Transverse colon (tissue), 4 donors: Measurements from ENCODE around the gene GDE1. TPM values are rescaled to one million over a fixed set of nuclear protein-coding genes. Genes with fewer than 3 reads are reported as not detected.
"Not testable (repeated sequence)": the region's sequence is repeated elsewhere in the genome, so short reads cannot be mapped to it uniquely, and the experiment has no call there.

Experiments
- DNase-seq: peaks from one replicate; pipeline ENCODE4 v3.0.0-alpha.2; 2019
- H3K27ac ChIP-seq, 4 donors: fragments of 200-600 bp; sonication (generic); 2 replicates each; pipeline ENCODE4 v1.5.1; 2016 to 2018; ENCODE audit warnings: inconsistent platforms in 4 of 4
- H3K27me3 ChIP-seq: fragments of 200-600 bp; sonication (generic); 2 replicates; pipeline ENCODE4 v1.5.1; 2017; ENCODE audit warnings: inconsistent platforms
- H3K36me3 ChIP-seq, 4 donors: fragments of 200-600 bp; sonication (generic); 2 replicates each; pipeline ENCODE4 v1.5.1; 2017 to 2019; ENCODE audit warnings: inconsistent platforms in 4 of 4
- H3K4me1 ChIP-seq, 4 donors: fragments of 200-600 bp; sonication (generic); 2 replicates each; pipeline ENCODE4 v1.5.1; 2017 to 2020; ENCODE audit warnings: inconsistent platforms in 4 of 4
- H3K4me3 ChIP-seq, 4 donors: fragments of 200-600 bp; sonication (generic); 1 replicate in 1 of 4; 2 replicates in 3 of 4; pipeline versions ENCODE4 v1.5.1 to v1.6.1; 2017 to 2019; ENCODE audit warnings: inconsistent platforms in 4 of 4
- H3K9me3 ChIP-seq, 2 donors: fragments of 200-600 bp; sonication (generic); 2 replicates each; pipeline ENCODE4 v1.5.1; 2017 to 2019; ENCODE audit warnings: inconsistent platforms in 2 of 2
- EP300 ChIP-seq: sonication (generic); formaldehyde crosslinking; IDR thresholded peaks from one replicate; pipeline ENCODE4 v1.6.1; 2017; ENCODE audit warnings: antibody characterized with exemption, low read depth
- POLR2A ChIP-seq: fragments of 450-650 bp; IDR thresholded peaks from one replicate; pipeline ENCODE4 v1.6.1; 2016; ENCODE audit warnings: antibody characterized with exemption, mild to moderate bottlenecking, moderate library complexity
- POLR2AphosphoS5 ChIP-seq, 3 donors: sonication (generic); formaldehyde crosslinking; IDR thresholded peaks; one replicate each; pipeline ENCODE4 v1.6.1; 2016; ENCODE audit warnings: antibody characterized with exemption in 3 of 3
- WGBS, 2 donors: methylation state at CpG; one replicate each; pipeline ENCODE4 v1.1.5; 2018; ENCODE audit warnings: low coverage in 1 of 2; 5-methylcytosine and 5-hydroxymethylcytosine counted together
- in situ Hi-C, 4 donors: fragments of 200-750 bp; cut with MboI; loops; one replicate each; pipeline versions ENCODE4 v1.15.0 to v1.15.1; 2017; ENCODE audit warnings: low sequenced_read_pairs in 3 of 4, low pct_ligation_motif_present in 1 of 4, low pct_unique_long_range_greater_than_20kb in 1 of 4
- intact Hi-C: fragments of 100-400 bp; cut with DNase I; formaldehyde crosslinking; loops from one replicate; pipeline ENCODE4 v1.15.1; 2023; ENCODE audit warnings: low total_unique reads
- total RNA-seq, 4 donors: library from RNA; depleted of rRNA; stranded (reverse); fragments of >200 nt; gene quantifications; one replicate each; pipeline ENCODE4 v1.1.0, GENCODE V29; 2016
- TF ChIP-seq, protein P1 (sequence below), 5 experiments: fragments of 200-600 bp in 3 of 5; fragments of 450-650 bp in 2 of 5; sonication (generic) in 3 of 5; IDR thresholded peaks; 1 replicate in 2 of 5; 2 replicates in 3 of 5; pipeline ENCODE4 v1.5.1; 2016 to 2017; ENCODE audit warnings: antibody characterized with exemption in 5 of 5, inconsistent platforms in 3 of 5, mild to moderate bottlenecking in 2 of 5, moderate library complexity in 1 of 5

The GDE1 gene
- total RNA-seq, 4 donors from 2014 or later, result 47.5 to 120 (median 96.8) TPM

DNA sequence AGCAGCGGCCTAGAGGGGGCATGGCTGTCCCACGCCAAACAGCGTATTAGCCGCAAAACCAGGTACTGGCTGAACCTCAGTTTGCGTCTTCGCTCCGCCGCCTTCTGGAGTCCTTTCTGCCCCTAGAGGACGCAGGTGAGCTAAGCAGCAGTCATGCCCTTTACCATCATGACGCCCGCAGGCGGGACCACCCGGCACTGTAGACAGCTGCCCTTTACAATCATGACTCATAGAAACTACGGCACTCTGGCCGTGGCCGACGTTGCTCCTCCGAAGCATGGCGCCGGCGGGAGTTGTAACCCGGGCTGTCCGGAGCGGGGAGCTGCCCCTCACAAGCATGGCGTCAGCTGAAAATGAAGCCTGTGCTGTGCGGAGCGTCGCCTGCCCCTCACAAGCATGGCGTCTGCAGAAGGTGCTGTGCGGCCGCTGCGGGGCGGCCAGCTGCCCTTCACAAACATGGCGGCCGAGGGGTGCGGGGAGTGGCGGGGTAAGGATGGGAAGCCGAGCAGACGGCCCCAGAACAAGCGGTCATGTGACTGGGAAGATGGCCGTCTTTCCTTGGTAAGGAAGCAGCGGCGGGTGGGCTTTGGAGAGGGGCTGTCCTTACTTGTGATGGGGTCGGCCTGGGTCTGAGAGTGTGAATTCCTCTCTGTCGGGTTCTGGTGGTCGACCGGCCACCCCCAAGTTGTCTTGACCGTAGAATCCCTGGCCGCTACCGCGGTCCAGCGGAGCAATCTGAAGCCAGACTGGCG lies 33.5 kb upstream of the GDE1 start, which contains the start of gene VPS35L:
VPS35L (plus strand) TSS at position 518 of the 752 bp plus-strand sequence; CDS start at position 545, 27 bp downstream.
- H3K27me3 ChIP-seq, result no peaks in the 10 kb centered on the region
- in situ Hi-C loops, result loop anchor here in 1 of 4 donors (25.0 kb wide), 1 partner anchor 832 kb away; no protein-coding TSS in a partner anchor
- H3K9me3 ChIP-seq, result no peaks in the 10 kb centered on the region
- WGBS, 2 donors, result 0 to 1% methylated on average over 6 to 49 of the region's 53 CpGs
- peak within 1 kb of the TSS; percentile 88 to 94 (median 92) for H3K27ac ChIP-seq
- TF ChIP-seq, protein P1, sequence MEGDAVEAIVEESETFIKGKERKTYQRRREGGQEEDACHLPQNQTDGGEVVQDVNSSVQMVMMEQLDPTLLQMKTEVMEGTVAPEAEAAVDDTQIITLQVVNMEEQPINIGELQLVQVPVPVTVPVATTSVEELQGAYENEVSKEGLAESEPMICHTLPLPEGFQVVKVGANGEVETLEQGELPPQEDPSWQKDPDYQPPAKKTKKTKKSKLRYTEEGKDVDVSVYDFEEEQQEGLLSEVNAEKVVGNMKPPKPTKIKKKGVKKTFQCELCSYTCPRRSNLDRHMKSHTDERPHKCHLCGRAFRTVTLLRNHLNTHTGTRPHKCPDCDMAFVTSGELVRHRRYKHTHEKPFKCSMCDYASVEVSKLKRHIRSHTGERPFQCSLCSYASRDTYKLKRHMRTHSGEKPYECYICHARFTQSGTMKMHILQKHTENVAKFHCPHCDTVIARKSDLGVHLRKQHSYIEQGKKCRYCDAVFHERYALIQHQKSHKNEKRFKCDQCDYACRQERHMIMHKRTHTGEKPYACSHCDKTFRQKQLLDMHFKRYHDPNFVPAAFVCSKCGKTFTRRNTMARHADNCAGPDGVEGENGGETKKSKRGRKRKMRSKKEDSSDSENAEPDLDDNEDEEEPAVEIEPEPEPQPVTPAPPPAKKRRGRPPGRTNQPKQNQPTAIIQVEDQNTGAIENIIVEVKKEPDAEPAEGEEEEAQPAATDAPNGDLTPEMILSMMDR (IDR thresholded peaks at IDR 0.05), result peak; percentile 61 to 93 (median 80)
- peak; percentile 28 to 78 (median 75) for TF ChIP-seq POLR2AphosphoS5 (IDR thresholded peaks at IDR 0.05)
- no peak for TF ChIP-seq EP300
- peak; percentile 45 for TF ChIP-seq POLR2A
- no peaks in the 10 kb centered on the region for H3K36me3 ChIP-seq
- peaks cover 0 to 20% (median 14%) of the 10 kb centered on the region in 4 donors for H3K4me1 ChIP-seq
- peak; percentile 98 for DNase-seq
- intact Hi-C loops, result loop anchor here (5.0 kb wide), 1 partner anchor 33 kb away; the partner anchor contains the start of genes CCP110 and GDE1
- H3K4me3 ChIP-seq, result peak within 1 kb of the TSS; percentile 65 to 94 (median 83)

DNA sequence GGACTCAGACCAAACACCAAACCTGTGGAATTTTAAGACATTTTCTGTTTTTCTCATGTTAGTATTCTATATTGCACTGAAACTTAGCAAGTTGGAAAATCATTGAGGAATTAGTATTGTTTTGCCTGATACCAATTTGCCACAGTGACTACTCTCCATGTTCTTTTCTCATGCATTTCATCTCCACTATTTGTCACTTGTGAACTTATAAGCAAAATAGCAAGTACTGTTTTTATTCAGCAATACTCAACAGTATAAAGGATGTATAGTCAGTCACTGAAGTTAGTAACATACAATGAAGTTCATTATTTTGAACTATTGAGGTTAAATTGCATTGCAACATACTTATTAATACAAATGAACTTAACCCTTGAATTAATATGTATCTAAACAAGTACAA lies 27.8 kb upstream of the GDE1 start:
- Histone ChIP-seq H3K4me1 (peaks cover 0 to 6% (median 5%) of the 10 kb centered on the region in 4 donors), H3K27ac (no peak overlapping the region), H3K9me3 (no peaks in the 10 kb centered on the region), H3K4me3 (no peak overlapping the region), H3K27me3 (no peaks in the 10 kb centered on the region), H3K36me3 (peaks cover 0 to 30% (median 11%) of the 10 kb centered on the region in 4 donors)
- intact Hi-C loops (no loop called here), in situ Hi-C loops (loop anchor here in 1 of 4 donors (25.0 kb wide), 1 partner anchor 838 kb away; no protein-coding TSS in a partner anchor)
- TF ChIP-seq, protein P1 (IDR thresholded peaks at IDR 0.05), result no peak
- TF ChIP-seq EP300, result no peak
- TF ChIP-seq POLR2A, result no peak
- no peak for TF ChIP-seq POLR2AphosphoS5 (IDR thresholded peaks at IDR 0.05)
- no peak for DNase-seq

DNA sequence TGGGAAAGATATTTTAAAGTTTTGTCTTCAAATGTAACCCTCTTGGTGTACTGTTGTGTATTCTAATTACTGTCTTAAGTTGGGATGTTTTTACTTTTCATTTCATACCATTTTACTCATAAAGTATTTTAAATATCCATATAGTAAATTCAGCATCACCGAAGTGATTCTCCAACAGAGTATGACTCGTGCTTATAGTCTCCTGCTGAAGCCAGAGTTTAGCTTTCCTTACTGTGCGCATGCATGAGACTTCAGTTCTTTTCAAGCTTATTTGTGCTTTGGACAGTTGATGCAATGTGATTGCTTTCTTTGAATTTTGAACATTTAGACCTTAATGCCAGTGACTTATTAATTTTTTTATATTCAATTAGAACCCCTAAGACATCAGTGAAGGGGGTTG lies 26.2 kb upstream of the GDE1 start:
- in situ Hi-C loops (no loop called here), intact Hi-C loops (no loop called here)
- peaks cover 0 to 42% (median 17%) of the 10 kb centered on the region in 4 donors for H3K36me3 ChIP-seq

DNA sequence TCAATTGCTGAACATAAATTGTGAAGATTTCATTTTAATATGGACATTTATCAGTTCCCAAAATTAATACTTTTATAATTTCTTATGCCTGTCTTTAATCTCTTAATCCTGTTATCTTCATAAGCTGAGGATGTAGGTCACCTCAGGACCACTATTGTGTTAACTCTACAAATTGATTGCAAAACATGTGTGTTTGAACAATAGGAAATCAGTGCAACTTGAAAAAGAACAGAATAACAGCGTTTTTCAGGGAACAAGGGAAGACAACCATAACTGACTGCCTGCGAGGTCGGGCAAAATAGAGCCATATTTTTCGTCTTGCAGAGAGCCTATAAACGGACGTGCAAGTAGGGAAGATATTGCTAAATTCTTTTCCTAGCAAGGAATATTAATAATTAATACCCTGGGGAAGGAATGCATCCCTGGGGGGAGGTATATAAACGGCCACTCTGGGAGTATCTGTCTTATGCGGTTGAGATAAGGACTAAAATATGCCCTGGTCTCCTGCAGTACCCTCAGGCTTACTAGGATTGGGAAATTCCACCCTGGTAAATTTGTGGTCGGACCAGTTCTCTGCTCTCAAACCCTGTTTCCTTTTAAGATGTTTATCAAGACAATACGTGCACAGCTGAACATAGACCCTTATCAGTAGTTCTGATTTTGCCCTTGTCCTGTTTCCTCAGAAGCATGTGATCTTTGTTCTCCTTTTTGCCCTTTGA lies 21.5 kb upstream of the GDE1 start:
- H3K4me3 ChIP-seq, intact Hi-C loops, H3K9me3 ChIP-seq, H3K27ac ChIP-seq, H3K4me1 ChIP-seq, H3K27me3 ChIP-seq, in situ Hi-C loops, DNase-seq: not testable (repeated sequence)
- H3K36me3 ChIP-seq, result peaks cover 0 to 51% (median 18%) of the 10 kb centered on the region in 4 donors
- 86 to 100% methylated on average over 6 to 10 of the region's 10 CpGs for WGBS, 2 donors

More for the DNA sequence above, 26.2 kb upstream of the GDE1 start:
- Histone ChIP-seq H3K4me3 (no peak overlapping the region), H3K4me1 (no peaks in the 10 kb centered on the region), H3K9me3 (no peaks in the 10 kb centered on the region), H3K27ac (no peak overlapping the region), H3K27me3 (no peaks in the 10 kb centered on the region)
- 87 to 97% methylated on average over 3 of the region's 3 CpGs for WGBS, 2 donors
- DNase-seq, result no peak
- TF ChIP-seq, protein P1 (IDR thresholded peaks at IDR 0.05), result no peak
- no peak for TF ChIP-seq EP300
